H54 (cell line): ENCODE data around the gene IL3.

Source experiments
- DNase-seq: peaks from one replicate; pipeline ENCODE4 v3.0.0; 2011; ENCODE audit warnings: low spot score, mixed read lengths; ENCODE audit not compliant: insufficient read length
- FAIRE-seq: peaks from 3 replicates; lab custom pipeline; 2011; peaks lifted over from hg19 to GRCh38; lab: Jason Lieb, UNC
- POLR2A ChIP-seq: IDR thresholded peaks from 2 replicates; pipeline ENCODE4 v1.6.1; 2011; ENCODE audit warnings: low read depth, mild to moderate bottlenecking, low read length

IL3 gene

DNA sequence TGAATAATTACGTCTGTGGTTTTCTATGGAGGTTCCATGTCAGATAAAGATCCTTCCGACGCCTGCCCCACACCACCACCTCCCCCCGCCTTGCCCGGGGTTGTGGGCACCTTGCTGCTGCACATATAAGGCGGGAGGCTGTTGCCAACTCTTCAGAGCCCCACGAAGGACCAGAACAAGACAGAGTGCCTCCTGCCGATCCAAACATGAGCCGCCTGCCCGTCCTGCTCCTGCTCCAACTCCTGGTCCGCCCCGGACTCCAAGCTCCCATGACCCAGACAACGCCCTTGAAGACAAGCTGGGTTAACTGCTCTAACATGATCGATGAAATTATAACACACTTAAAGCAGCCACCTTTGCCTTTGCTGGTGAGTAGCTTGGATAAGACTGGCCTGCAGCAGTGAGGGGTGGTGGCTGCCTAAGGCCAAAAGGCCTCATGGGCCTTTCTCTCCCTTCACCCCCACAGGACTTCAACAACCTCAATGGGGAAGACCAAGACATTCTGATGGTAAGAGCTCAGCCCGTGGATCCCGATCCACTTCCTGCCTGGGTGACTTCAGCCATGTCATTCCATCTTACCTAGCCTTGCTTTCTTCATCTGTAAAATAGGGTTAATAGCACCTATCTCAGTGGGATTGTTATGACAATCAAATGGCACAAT lies at the start of gene IL3:
TSS of gene IL3 (plus strand) at position 155 of the 661 bp plus-strand sequence. CDS start at position 207, 52 bp downstream.
- TF ChIP-seq POLR2A = no peak
- FAIRE-seq = no peak
- no peak for DNase-seq

GRCh38 chr5:132010989-132011621 lies 49.4 kb upstream of the IL3 start:
- FAIRE-seq = no peak
- TF ChIP-seq POLR2A = no peak

GRCh38 chr5:132011622-132012343 lies 48.7 kb upstream of the IL3 start, which contains the start of gene ACSL6:
ACSL6 (minus strand) TSS chr5:132011658; CDS start chr5:132011553, 105 bp downstream.
- DNase-seq = no peak
- no peak for FAIRE-seq

More at GRCh38 chr5:132010989-132011621, 49.4 kb upstream of the IL3 start:
- no peak for DNase-seq

DNA sequence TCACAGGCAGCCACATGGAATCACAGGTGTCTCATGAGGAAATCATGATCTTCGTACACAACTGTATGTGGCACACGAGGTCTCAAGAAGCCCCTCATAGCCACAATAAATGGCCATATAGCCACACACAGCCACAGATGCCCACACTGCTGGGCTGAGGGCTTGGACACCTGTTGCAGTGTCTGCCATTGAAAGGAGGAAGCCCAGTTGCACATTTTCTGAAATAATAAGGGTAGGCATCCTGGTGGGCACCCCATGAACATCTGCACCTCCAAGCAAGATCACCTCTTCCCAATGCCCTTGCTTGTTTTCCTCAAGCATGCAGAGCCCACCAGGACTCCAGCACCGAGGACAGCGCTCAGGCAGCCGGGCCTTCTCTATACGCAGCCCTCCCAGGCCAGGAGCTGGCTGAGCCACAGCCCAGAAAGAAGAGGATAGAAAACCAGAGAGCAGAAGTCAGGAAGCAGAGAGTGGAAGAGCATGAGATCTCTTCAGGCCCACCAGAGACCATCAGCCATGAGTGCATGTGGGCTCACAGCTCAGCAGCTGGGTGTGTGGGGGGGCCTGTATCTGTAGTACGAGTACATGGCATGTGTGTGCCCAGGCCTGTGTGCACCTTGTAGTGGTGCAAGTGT lies 48.0 kb upstream of the IL3 start:
- DNase-seq (no peak), FAIRE-seq (no peak)
- TF ChIP-seq POLR2A = no peak

More at GRCh38 chr5:132011622-132012343, 48.7 kb upstream of the IL3 start, which contains the start of gene ACSL6:
- TF ChIP-seq POLR2A = no peak

DNA sequence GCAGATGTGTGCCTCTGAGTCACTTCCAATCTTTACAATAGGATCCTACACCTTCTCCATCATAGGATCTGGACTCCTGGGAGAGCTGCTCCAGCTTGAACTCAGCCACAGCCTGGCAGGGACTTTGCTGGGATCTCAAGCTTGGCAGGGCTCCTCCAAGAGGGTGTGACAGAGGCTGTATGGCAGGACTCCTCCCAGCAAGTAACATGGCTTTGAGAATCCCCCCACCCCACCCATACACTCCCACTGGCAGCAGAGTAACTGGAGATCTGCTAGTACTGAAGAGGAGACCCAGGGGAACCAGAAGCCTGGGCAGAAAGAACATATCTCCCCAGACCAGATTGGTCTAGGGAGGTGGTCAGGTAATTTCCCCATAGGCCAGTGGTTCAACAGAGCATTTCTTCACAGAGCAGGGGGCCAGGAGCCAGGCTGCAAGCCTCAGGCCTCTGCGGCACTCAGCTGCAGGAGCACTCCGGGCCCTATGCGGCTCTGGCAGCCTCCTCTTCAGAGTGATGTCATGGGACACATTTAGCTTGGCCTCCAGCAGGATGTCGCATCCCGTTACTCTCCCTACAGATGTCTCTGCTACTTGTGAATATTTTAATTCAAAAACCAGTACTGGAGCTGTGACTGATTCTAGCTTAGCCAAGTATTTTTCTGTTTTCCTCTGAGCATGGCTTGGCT lies 47.3 kb upstream of the IL3 start:
- DNase-seq = no peak
- no peak for TF ChIP-seq POLR2A
- FAIRE-seq = no peak

GRCh38 chr5:132013711-132014110 lies 46.7 kb upstream of the IL3 start:
- TF ChIP-seq POLR2A = no peak
- DNase-seq (no peak), FAIRE-seq (no peak)

DNA sequence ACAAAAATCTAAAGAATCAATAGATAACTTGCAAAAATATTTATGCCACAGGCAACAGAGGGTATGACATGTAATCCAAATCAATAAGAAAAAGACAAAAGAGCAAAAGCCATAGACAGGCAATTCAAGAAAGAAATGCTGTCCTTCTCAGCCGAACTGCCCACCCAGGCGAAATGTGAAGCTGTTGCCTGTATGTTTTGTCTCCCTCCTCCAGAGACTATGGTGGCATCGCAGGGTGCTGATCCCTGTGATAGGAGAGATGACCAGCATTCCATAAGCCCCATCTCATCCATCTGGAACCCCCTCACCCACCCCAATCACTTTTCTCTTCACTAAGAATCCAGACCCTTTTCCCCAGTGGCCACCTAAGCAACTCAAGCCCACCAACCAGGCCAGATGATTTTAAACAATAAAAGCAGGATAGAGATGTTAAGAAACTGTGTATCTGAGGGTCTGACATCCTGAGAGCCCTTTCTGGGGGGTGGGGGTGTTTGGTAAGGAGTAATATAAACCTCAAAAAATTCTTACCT lies 43.7 kb upstream of the IL3 start:
- no peak for FAIRE-seq
- TF ChIP-seq POLR2A = no peak

GRCh38 chr5:132017316-132017715 lies 43.1 kb upstream of the IL3 start:
- FAIRE-seq (no peak), DNase-seq (no peak)
- no peak for TF ChIP-seq POLR2A

More for the DNA sequence above, 43.7 kb upstream of the IL3 start:
- no peak for DNase-seq

- no peak for FAIRE-seq
Observed at GRCh38 chr5:132017738-132018625, 42.5 kb upstream of the IL3 start.

DNA sequence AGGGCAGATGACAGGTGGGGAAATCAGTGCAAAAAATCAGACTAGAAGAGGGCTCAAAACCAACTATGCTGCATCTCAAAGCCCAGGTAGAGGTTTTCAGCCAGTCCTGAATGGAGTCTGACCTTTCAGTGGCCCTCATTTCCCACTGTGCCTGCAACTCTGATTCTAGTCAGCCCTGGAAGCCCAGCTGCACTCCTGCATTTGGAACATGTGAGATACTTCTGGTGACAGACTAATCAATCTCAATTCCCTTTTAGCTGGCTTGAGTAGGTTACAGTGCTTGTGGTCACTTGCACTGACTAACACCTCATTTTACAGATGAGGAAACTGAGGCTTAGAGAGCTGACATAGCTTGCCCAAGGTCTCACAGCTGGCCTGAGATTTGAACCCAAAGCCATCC lies 41.1 kb upstream of the IL3 start:
- FAIRE-seq = no peak
- no peak for TF ChIP-seq POLR2A
- no peak for DNase-seq

More at GRCh38 chr5:132017738-132018625, 42.5 kb upstream of the IL3 start:
- no peak for DNase-seq
- TF ChIP-seq POLR2A = no peak

- DNase-seq (no peak), FAIRE-seq (no peak)
- TF ChIP-seq POLR2A = no peak
Observed at GRCh38 chr5:132019857-132020555, 40.4 kb upstream of the IL3 start.
